Heart right ventricle (tissue), 16 donors: ENCODE results near the gene MTCH2. TPM values are rescaled to one million over a fixed set of nuclear protein-coding genes. Genes with fewer than 3 reads are reported as not detected.
"Not testable (repeated sequence)": the region's sequence is repeated elsewhere in the genome, so short reads cannot be mapped to it uniquely, and the experiment has no call there.

Experiments used
- ATAC-seq, 8 donors: fragments of 200-7000 bp; cut with Tn5 transposase; one replicate each; pipeline ENCODE4 v1.9.1; 2020; ENCODE audit warnings: mild to moderate bottlenecking in 8 of 8, moderate library complexity in 8 of 8, moderate number of reproducible peaks in 1 of 8
- DNase-seq, 2 donors: peaks; one replicate each; pipeline ENCODE4 v3.0.0-alpha.2; 2020
- H3K27ac ChIP-seq, 10 donors: fragments of 200-600 bp; sonication (generic) in 2 of 10; one replicate each; pipeline versions ENCODE4 v1.5.0 to v1.8.0; 2020 to 2022; ENCODE audit warnings: mild to moderate bottlenecking in 3 of 10
- H3K27me3 ChIP-seq, 7 donors: fragments of 200-600 bp; one replicate each; pipeline ENCODE4 v1.8.0; 2021 to 2022; ENCODE audit warnings: mild to moderate bottlenecking in 2 of 7
- H3K36me3 ChIP-seq, 9 donors: fragments of 200-600 bp; sonication (generic) in 1 of 9; one replicate each; pipeline versions ENCODE4 v1.5.0 to v1.8.0; 2020 to 2022; ENCODE audit warnings: mild to moderate bottlenecking in 2 of 9
- H3K4me1 ChIP-seq, 9 donors: fragments of 200-600 bp; sonication (generic) in 1 of 9; one replicate each; pipeline versions ENCODE4 v1.5.0 to v1.8.0; 2020 to 2022; ENCODE audit warnings: mild to moderate bottlenecking in 4 of 9
- H3K4me3 ChIP-seq, 10 donors: fragments of 200-600 bp; sonication (generic) in 2 of 10; one replicate each; pipeline versions ENCODE4 v1.5.0 to v1.8.0; 2020 to 2022; ENCODE audit warnings: mild to moderate bottlenecking in 7 of 10, moderate library complexity in 2 of 10
- H3K9me3 ChIP-seq, 11 donors: fragments of 200-600 bp in 10 of 11; sonication (generic) in 2 of 11; one replicate each; pipeline versions ENCODE4 v1.5.0 to v1.8.0; 2013 to 2022; ENCODE audit warnings: mild to moderate bottlenecking in 2 of 11, control low read depth in 1 of 11, moderate library complexity in 1 of 11
- WGBS, 2 donors: extraction: QIAGEN DNeasy Blood & Tissue Kit; methylation state at CpG; one replicate each; pipeline ENCODE4 v1.1.7; 2013; ENCODE audit warnings: inconsistent platforms in 1 of 2; 5-methylcytosine and 5-hydroxymethylcytosine counted together
- intact Hi-C, 10 donors: fragments of 100-400 bp; cut with DNase I; formaldehyde crosslinking; loops; one replicate each; pipeline versions ENCODE4 v1.11.1 to v1.14.2; 2022
- polyA plus RNA-seq, 2 donors: library from polyadenylated mRNA; stranded (reverse); fragments of 200-250 nt; gene quantifications; one replicate each; pipeline ENCODE4 v1.2.3, GENCODE V29; 2013
- total RNA-seq, 10 donors: library from RNA; stranded (reverse); fragmentation: NEBNext Ultra II Directional in 3 of 10; extraction: Animal tissue kit (Norgen Biotek cat#: 25700) in 3 of 10; gene quantifications; one replicate each; pipeline versions ENCODE4 v1.2.1 to v1.2.4, GENCODE V29; 2021 to 2023
- TF ChIP-seq, protein P1 (sequence below), 9 donors: fragments of 200-600 bp; sonication (generic) in 2 of 9; IDR thresholded peaks; one replicate each; pipeline versions ENCODE4 v1.5.0 to v1.8.0; 2021 to 2022; ENCODE audit warnings: antibody characterized with exemption in 9 of 9, mild to moderate bottlenecking in 5 of 9, moderate library complexity in 1 of 9
- donor health status: Arrhythmogenic right ventricular cardiomyopathy.
- donor health status: ischemic (EF 13 %, LVEDD 7.1; RV severe dilation, severe dysfunction).
- donor health status: healthy with polysubstance abuse.
- donor health status: DM: no; HTN: yes; CAD: no.
- donor health status: DM: no; HTN: no; CAD: no.
- donor health status: ischemic (EF 25% LVEDD 6.9; RV normal size, moderate dysfunction).
- donor health status: ischemic (EF 25% LVEDD 5.7; RV mildly dilated, moderate dysfunction).
- donor health status: healthy.
- donor health status: DM: yes; HTN: yes; CAD: no.
- donor health status: Ischemic cardiomyopathy.
- donor health status: ischemic (EF 35%, LVEDD 5.7; RV mildly dilated, moderate dysfunction).
- donor health status: nonischemic (EF 11% LVEDD 7.7; RV severe dilation, severe dysfunction).
- donor health status: DM: yes; HTN: yes; CAD: no.
- donor health status: PGD.
- donor health status: ischemic (EF 29% LVEDD 5.4; RV normal size, mild dysfunction).
- donor health status: nonischemic (EF 23%, LVEDD 6.1; RV moderate dilation, normal function).

MTCH2 gene
- total and polyA plus RNA-seq, 12 donors: 23.8 to 137 (median 104) TPM

DNA sequence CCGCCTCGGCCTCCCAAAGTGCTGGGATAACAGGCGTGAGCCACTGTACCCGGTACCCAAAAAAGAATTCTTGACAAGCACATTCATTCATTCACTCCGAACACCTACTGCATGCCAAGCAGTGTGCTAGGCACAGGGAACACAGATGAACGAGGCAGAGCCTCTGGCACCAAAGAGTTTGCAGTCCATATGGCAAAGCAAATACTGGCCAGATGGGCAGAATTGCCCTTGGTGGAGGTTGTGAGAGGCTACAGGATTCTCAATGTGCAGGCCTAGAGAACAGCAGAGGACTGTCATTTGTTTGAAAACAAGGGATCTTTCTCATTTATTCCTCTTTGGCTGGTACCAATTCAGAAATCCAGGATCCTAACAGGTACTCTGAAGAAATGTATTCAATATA, 27.5 kb upstream of the MTCH2 start:
- intact Hi-C loops: no loop called here
- TF ChIP-seq, protein P1, sequence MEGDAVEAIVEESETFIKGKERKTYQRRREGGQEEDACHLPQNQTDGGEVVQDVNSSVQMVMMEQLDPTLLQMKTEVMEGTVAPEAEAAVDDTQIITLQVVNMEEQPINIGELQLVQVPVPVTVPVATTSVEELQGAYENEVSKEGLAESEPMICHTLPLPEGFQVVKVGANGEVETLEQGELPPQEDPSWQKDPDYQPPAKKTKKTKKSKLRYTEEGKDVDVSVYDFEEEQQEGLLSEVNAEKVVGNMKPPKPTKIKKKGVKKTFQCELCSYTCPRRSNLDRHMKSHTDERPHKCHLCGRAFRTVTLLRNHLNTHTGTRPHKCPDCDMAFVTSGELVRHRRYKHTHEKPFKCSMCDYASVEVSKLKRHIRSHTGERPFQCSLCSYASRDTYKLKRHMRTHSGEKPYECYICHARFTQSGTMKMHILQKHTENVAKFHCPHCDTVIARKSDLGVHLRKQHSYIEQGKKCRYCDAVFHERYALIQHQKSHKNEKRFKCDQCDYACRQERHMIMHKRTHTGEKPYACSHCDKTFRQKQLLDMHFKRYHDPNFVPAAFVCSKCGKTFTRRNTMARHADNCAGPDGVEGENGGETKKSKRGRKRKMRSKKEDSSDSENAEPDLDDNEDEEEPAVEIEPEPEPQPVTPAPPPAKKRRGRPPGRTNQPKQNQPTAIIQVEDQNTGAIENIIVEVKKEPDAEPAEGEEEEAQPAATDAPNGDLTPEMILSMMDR (IDR thresholded peaks at IDR 0.05): no peak
- Histone ChIP-seq H3K9me3 (no peaks in the 10 kb centered on the region), H3K4me1 (no peaks in the 10 kb centered on the region), H3K4me3 (no peak overlapping the region), H3K27ac (no peak overlapping the region), H3K36me3 (no peaks in the 10 kb centered on the region), H3K27me3 (no peaks in the 10 kb centered on the region)
- DNase-seq (no peak), ATAC-seq (no peak)
- WGBS, 2 donors: 95 to 98% methylated on average over 6 of the region's 6 CpGs

GRCh38 chr11:47668665-47669064, 26.3 kb upstream of the MTCH2 start:
- intact Hi-C loops: no loop called here
- no peaks in the 10 kb centered on the region for H3K4me1 ChIP-seq
- TF ChIP-seq, protein P1 (IDR thresholded peaks at IDR 0.05): no peak
- ATAC-seq (no peak), DNase-seq (no peak)
- no peaks in the 10 kb centered on the region for H3K9me3 ChIP-seq
- H3K27ac ChIP-seq: no peak overlapping the region
- no peaks in the 10 kb centered on the region for H3K27me3 ChIP-seq
- H3K4me3 ChIP-seq: no peak overlapping the region
- H3K36me3 ChIP-seq: no peaks in the 10 kb centered on the region

DNA sequence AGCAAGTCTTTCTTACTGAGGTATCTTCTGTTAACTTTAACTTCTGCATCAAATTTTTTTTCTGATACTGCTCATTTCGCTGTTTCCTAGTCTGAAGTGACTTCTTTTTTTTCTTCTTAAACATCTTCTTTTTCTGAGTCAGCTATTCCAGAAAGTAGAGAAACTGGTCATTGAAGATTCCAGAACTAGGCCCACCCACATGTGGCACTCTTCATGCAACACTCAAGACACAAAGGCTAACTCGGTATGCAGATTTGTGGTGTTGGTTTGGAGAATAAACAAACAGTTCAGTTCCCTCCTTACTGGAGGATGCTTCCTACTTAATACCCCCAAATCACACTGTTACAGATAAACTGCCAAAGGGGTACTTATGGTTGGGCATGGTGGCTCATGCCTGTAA, 25.2 kb upstream of the MTCH2 start:
- H3K9me3 ChIP-seq: no peaks in the 10 kb centered on the region
- 87 to 88% methylated on average over 2 of the region's 2 CpGs for WGBS, 2 donors
- no peaks in the 10 kb centered on the region for H3K36me3 ChIP-seq
- ATAC-seq (no peak), DNase-seq (no peak)
- H3K4me1 ChIP-seq: no peaks in the 10 kb centered on the region
- H3K4me3 ChIP-seq: no peak overlapping the region
- no peaks in the 10 kb centered on the region for H3K27me3 ChIP-seq
- intact Hi-C loops: no loop called here
- TF ChIP-seq, protein P1 (IDR thresholded peaks at IDR 0.05): no peak
- H3K27ac ChIP-seq: no peak overlapping the region

DNA sequence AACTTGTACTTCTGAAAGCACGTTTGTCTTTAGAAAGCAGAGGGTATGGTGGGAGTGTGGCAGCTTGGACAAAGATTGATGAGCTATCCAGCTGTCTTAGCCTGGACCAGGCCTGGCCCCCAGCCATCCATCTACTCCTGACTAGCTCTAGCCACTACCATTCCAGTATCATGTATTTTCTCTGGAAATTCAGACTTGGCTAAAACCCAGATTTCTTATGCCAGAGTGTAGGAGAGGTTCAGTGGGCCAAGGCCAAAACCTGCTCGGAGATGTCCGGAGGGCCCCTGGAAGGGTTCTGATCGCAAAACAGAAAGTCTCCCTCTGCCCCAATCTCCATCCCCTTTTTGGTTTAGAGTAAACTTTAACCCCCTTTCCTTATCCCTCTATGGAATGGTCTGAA, 24.8 kb upstream of the MTCH2 start:
- no peaks in the 10 kb centered on the region for H3K4me1 ChIP-seq
- TF ChIP-seq, protein P1 (IDR thresholded peaks at IDR 0.05): no peak
- no peak overlapping the region for H3K27ac ChIP-seq
- H3K27me3 ChIP-seq: no peaks in the 10 kb centered on the region
- H3K9me3 ChIP-seq: no peaks in the 10 kb centered on the region
- ATAC-seq (no peak), DNase-seq (no peak)
- intact Hi-C loops: no loop called here
- 77 to 81% methylated on average over 4 of the region's 4 CpGs for WGBS, 2 donors
- no peaks in the 10 kb centered on the region for H3K36me3 ChIP-seq
- H3K4me3 ChIP-seq: no peak overlapping the region

DNA sequence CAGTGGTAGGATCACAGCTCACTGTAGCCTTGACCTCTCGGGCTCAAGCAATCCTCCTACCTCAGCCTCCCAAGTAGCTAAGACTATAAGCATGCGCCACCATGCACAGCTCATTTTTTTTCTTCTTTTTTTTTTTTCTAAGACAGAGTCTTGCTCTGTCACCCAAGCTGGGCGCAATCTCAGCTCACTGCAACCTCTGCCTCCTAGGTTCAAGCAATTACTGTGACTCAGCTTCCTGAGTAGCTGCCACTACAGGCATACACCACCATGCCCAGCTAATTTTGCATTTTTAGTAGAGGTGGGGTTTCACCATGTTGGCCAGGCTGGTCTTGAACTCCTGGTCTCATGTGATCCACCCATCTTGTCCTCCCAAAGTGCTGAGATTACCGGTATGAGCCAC, 22.6 kb upstream of the MTCH2 start:
- not testable (repeated sequence) for H3K36me3 ChIP-seq, H3K27me3 ChIP-seq, H3K27ac ChIP-seq, DNase-seq, H3K4me1 ChIP-seq, H3K9me3 ChIP-seq, H3K4me3 ChIP-seq, ATAC-seq
- intact Hi-C loops: loop anchor here in 1 of 10 donors (5.0 kb wide), 1 partner anchor 1028 kb away; no protein-coding TSS in a partner anchor
- WGBS, 2 donors: 97 to 98% methylated on average over 4 of the region's 4 CpGs
